GM19463 (cell line): ENCODE measurements around the gene SLC1A7.
A peak's percentile ranks its signal among the peaks of the same experiment; 100 is the strongest.
"Not testable (repeated sequence)": the region's sequence is repeated elsewhere in the genome, so short reads cannot be mapped to it uniquely, and the experiment has no call there.

Experiments
- ATAC-seq: cut with Tn5 transposase; IDR thresholded peaks from one replicate; pipeline ENCODE4 v1.9.1; 2021; ENCODE audit warnings: mild to moderate bottlenecking, moderate library complexity; ENCODE audit not compliant: unreplicated experiment

Gene SLC1A7

GRCh38 chr1:53142226-53142853, at the start of gene SLC1A7:
SLC1A7 (minus strand) TSS chr1:53142638; CDS start chr1:53142449, 189 bp downstream.
- no peak for ATAC-seq

GRCh38 chr1:53190210-53190611, 47.8 kb upstream of the SLC1A7 start:
- ATAC-seq = no peak

- no peak for ATAC-seq
These were observed 46.6 kb upstream of the SLC1A7 start for GRCh38 chr1:53189061-53189460.

- ATAC-seq = no peak
These were observed 45.7 kb upstream of the SLC1A7 start for GRCh38 chr1:53188099-53188498.

- no peak for ATAC-seq
These were observed 45.0 kb upstream of the SLC1A7 start for GRCh38 chr1:53187401-53187800.

GRCh38 chr1:53186533-53186932, 44.1 kb upstream of the SLC1A7 start:
- ATAC-seq = no peak

GRCh38 chr1:53185955-53186297, 43.5 kb upstream of the SLC1A7 start:
- ATAC-seq = not testable (repeated sequence)

GRCh38 chr1:53183095-53183990, 40.9 kb upstream of the SLC1A7 start:
- ATAC-seq = no peak

- no peak for ATAC-seq
These were observed 40.3 kb upstream of the SLC1A7 start for GRCh38 chr1:53182716-53183094.

- ATAC-seq = no peak
These were observed 39.7 kb upstream of the SLC1A7 start for GRCh38 chr1:53182111-53182593.

GRCh38 chr1:53180951-53181350, 38.5 kb upstream of the SLC1A7 start:
- ATAC-seq = no peak

GRCh38 chr1:53180226-53180625, 37.8 kb upstream of the SLC1A7 start:
- no peak for ATAC-seq

GRCh38 chr1:53176452-53177208, 34.2 kb upstream of the SLC1A7 start:
- ATAC-seq = no peak

- ATAC-seq = no peak
These were observed 32.8 kb upstream of the SLC1A7 start for GRCh38 chr1:53174971-53175913.

- ATAC-seq = peak; percentile 54
These were observed 30.1 kb upstream of the SLC1A7 start for GRCh38 chr1:53172426-53173128.

- no peak for ATAC-seq
These were observed 24.5 kb upstream of the SLC1A7 start for GRCh38 chr1:53166912-53167311.

GRCh38 chr1:53166366-53166765, 23.9 kb upstream of the SLC1A7 start:
- ATAC-seq = no peak

GRCh38 chr1:53165408-53165961, 23.0 kb upstream of the SLC1A7 start:
- ATAC-seq = no peak

GRCh38 chr1:53163291-53163768, 20.9 kb upstream of the SLC1A7 start:
- no peak for ATAC-seq
